MM.1S (cell line): ENCODE measurements around the gene ZNF275.

Experiments used
- CTCF ChIP-seq: fragments of 300-600 bp; sonication (generic); IDR thresholded peaks from 2 replicates; pipeline ENCODE4 v1.5.1; 2016; ENCODE audit warnings: antibody characterized with exemption, low read length, mixed read lengths
- EZH2phosphoT487 ChIP-seq: fragments of 300-600 bp; sonication (generic); IDR thresholded peaks from 2 replicates; pipeline ENCODE4 v1.6.1; 2018; ENCODE audit warnings: antibody characterized with exemption, low read length

DNA sequence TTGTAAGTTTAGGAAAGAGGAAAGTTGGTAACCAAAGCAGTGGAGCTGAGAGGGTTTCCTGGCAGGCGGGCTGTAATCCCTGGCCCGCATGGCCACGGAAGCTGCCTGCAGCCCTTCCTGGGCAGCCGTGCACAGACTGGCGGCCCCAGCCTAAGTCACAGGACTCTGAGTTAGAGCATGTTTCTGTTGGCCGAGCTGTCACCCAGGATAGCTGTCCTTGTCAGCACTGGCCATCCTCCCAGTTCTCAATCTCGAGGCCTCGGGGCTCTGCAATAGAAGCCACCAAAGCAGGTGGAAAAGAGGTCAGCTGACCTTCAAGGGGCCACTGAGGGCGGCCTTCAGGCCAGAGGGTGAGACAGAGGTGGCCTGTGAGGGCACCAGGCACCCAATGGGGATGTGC lies 46.7 kb downstream of the ZNF275 start:
- TF ChIP-seq CTCF (no peak), EZH2phosphoT487 (no peak)
